ENCODE data around the gene PTTG1. TPM values are rescaled to one million over a fixed set of nuclear protein-coding genes. Genes with fewer than 3 reads are reported as not detected.

The PTTG1 gene
- total and polyA plus RNA-seq, 2 experiments from 2014 or later: 394 to 620 TPM

DNA sequence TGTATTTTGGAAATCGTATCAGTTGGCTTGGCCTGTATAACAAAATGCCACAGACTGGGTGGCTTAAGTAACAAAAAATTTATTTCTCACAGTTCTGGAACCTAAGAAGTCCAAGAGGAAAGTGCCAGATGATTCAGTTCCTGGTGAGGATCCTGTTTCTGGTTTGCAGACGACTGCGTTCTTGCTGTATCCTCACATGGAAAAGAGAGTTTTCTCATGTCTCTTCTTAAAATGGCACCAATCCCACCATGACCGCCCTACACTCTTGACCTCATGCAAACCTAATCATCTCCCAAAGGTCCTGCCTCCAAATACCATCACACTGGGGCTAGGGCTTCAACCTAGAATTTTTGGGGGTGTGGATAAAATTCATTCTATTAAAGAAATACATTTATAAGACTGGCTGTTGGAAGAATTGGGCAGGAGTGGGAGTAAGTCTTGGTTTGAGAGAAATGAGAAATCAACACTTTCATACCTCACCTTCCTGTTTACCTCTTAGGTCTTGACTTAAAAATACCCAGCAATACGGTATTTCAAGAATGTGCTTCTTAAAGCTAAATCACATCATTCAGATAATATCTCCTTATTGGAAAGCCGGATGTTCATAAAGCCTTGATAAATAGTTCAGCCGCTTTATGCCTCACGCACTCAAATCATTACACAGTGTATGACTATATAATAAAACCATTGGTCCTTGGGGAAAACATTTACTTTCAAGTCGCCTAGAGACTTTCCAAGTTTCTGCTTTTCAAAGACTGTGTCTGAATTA, 28.7 kb downstream of the PTTG1 start:
- no peaks in the 10 kb centered on the region for H3K4me1 ChIP-seq (ENCODE audit: insufficient read depth)
- H3K4me3 ChIP-seq: no peak overlapping the region
- DNase-seq (ENCODE audit: low spot score) (no peak), ATAC-seq (no peak)
- H3K4me2 ChIP-seq: no peak overlapping the region
- no peaks in the 10 kb centered on the region for H3K79me2 ChIP-seq (replicated peaks; ENCODE audit: insufficient read depth)
- no peaks in the 10 kb centered on the region for H3K36me3 ChIP-seq (ENCODE audit: insufficient read depth)
- H3K4me1 Mint-ChIP-seq: no peaks in the 10 kb centered on the region
- H4K20me1 ChIP-seq (replicated peaks; ENCODE audit: insufficient read depth): no peaks in the 10 kb centered on the region
- H3K9me3 Mint-ChIP-seq: no peaks in the 10 kb centered on the region; the same call in 1 of the 3 replicates
- no peaks in the 10 kb centered on the region for H3K27me3 Mint-ChIP-seq (ENCODE audit: insufficient read depth, low read depth, poor library complexity)
- no peak overlapping the region for H3K27ac Mint-ChIP-seq
- H3K27ac ChIP-seq (ENCODE audit: low read depth): no peak overlapping the region
- no peak overlapping the region for H2AFZ ChIP-seq
- H3K9me2 ChIP-seq (ENCODE audit: insufficient read depth): no peaks in the 10 kb centered on the region; the same call in 1 of the 2 replicates
- H3K36me3 Mint-ChIP-seq (ENCODE audit: low read depth): no peaks in the 10 kb centered on the region
- H3F3A ChIP-seq (replicated peaks; ENCODE audit: low read depth): no peaks in the 10 kb centered on the region
- TF ChIP-seq, protein P1, sequence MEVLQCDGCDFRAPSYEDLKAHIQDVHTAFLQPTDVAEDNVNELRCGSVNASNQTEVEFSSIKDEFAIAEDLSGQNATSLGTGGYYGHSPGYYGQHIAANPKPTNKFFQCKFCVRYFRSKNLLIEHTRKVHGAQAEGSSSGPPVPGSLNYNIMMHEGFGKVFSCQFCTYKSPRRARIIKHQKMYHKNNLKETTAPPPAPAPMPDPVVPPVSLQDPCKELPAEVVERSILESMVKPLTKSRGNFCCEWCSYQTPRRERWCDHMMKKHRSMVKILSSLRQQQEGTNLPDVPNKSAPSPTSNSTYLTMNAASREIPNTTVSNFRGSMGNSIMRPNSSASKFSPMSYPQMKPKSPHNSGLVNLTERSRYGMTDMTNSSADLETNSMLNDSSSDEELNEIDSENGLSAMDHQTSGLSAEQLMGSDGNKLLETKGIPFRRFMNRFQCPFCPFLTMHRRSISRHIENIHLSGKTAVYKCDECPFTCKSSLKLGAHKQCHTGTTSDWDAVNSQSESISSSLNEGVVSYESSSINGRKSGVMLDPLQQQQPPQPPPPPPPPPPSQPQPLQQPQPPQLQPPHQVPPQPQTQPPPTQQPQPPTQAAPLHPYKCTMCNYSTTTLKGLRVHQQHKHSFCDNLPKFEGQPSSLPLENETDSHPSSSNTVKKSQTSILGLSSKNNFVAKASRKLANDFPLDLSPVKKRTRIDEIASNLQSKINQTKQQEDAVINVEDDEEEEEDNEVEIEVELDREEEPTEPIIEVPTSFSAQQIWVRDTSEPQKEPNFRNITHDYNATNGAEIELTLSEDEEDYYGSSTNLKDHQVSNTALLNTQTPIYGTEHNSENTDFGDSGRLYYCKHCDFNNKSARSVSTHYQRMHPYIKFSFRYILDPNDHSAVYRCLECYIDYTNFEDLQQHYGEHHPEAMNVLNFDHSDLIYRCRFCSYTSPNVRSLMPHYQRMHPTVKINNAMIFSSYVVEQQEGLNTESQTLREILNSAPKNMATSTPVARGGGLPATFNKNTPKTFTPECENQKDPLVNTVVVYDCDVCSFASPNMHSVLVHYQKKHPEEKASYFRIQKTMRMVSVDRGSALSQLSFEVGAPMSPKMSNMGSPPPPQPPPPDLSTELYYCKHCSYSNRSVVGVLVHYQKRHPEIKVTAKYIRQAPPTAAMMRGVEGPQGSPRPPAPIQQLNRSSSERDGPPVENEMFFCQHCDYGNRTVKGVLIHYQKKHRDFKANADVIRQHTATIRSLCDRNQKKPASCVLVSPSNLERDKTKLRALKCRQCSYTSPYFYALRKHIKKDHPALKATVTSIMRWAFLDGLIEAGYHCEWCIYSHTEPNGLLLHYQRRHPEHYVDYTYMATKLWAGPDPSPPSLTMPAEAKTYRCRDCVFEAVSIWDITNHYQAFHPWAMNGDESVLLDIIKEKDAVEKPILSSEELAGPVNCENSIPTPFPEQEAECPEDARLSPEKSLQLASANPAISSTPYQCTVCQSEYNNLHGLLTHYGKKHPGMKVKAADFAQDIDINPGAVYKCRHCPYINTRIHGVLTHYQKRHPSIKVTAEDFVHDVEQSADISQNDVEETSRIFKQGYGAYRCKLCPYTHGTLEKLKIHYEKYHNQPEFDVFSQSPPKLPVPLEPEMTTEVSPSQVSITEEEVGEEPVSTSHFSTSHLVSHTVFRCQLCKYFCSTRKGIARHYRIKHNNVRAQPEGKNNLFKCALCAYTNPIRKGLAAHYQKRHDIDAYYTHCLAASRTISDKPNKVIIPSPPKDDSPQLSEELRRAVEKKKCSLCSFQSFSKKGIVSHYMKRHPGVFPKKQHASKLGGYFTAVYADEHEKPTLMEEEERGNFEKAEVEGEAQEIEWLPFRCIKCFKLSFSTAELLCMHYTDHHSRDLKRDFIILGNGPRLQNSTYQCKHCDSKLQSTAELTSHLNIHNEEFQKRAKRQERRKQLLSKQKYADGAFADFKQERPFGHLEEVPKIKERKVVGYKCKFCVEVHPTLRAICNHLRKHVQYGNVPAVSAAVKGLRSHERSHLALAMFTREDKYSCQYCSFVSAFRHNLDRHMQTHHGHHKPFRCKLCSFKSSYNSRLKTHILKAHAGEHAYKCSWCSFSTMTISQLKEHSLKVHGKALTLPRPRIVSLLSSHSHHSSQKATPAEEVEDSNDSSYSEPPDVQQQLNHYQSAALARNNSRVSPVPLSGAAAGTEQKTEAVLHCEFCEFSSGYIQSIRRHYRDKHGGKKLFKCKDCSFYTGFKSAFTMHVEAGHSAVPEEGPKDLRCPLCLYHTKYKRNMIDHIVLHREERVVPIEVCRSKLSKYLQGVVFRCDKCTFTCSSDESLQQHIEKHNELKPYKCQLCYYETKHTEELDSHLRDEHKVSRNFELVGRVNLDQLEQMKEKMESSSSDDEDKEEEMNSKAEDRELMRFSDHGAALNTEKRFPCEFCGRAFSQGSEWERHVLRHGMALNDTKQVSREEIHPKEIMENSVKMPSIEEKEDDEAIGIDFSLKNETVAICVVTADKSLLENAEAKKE (CRISPR knock-in tag; IDR thresholded peaks at IDR 0.05): no peak
- TF ChIP-seq CREB1 (CRISPR knock-in tag; IDR thresholded peaks at IDR 0.05; ENCODE audit: low read depth) (no peak), ZNF331 (CRISPR knock-in tag; IDR thresholded peaks at IDR 0.05; ENCODE audit: low read depth) (no peak), POLR2AphosphoS5 (IDR thresholded peaks at IDR 0.05; ENCODE audit: low read depth) (no peak), ZNF114 (CRISPR knock-in tag; IDR thresholded peaks at IDR 0.05) (no peak), EZH2phosphoT487 (IDR thresholded peaks at IDR 0.05; ENCODE audit: unreplicated experiment) (no peak), JUNB (IDR thresholded peaks at IDR 0.05; ENCODE audit: unreplicated experiment) (no peak), NANOG (IDR thresholded peaks at IDR 0.05; ENCODE audit: borderline replicate concordance) (no peak), EZH2 (IDR thresholded peaks at IDR 0.05; ENCODE audit: low read depth, unreplicated experiment) (no peak), STAT1 (IDR thresholded peaks at IDR 0.05; ENCODE audit: unreplicated experiment) (no peak)
- TF ChIP-seq, protein P2, sequence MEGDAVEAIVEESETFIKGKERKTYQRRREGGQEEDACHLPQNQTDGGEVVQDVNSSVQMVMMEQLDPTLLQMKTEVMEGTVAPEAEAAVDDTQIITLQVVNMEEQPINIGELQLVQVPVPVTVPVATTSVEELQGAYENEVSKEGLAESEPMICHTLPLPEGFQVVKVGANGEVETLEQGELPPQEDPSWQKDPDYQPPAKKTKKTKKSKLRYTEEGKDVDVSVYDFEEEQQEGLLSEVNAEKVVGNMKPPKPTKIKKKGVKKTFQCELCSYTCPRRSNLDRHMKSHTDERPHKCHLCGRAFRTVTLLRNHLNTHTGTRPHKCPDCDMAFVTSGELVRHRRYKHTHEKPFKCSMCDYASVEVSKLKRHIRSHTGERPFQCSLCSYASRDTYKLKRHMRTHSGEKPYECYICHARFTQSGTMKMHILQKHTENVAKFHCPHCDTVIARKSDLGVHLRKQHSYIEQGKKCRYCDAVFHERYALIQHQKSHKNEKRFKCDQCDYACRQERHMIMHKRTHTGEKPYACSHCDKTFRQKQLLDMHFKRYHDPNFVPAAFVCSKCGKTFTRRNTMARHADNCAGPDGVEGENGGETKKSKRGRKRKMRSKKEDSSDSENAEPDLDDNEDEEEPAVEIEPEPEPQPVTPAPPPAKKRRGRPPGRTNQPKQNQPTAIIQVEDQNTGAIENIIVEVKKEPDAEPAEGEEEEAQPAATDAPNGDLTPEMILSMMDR (conservative IDR thresholded peaks at IDR 0.05; ENCODE audit: low read depth in 2 of 2): no peak
- TF ChIP-seq, protein P3, sequence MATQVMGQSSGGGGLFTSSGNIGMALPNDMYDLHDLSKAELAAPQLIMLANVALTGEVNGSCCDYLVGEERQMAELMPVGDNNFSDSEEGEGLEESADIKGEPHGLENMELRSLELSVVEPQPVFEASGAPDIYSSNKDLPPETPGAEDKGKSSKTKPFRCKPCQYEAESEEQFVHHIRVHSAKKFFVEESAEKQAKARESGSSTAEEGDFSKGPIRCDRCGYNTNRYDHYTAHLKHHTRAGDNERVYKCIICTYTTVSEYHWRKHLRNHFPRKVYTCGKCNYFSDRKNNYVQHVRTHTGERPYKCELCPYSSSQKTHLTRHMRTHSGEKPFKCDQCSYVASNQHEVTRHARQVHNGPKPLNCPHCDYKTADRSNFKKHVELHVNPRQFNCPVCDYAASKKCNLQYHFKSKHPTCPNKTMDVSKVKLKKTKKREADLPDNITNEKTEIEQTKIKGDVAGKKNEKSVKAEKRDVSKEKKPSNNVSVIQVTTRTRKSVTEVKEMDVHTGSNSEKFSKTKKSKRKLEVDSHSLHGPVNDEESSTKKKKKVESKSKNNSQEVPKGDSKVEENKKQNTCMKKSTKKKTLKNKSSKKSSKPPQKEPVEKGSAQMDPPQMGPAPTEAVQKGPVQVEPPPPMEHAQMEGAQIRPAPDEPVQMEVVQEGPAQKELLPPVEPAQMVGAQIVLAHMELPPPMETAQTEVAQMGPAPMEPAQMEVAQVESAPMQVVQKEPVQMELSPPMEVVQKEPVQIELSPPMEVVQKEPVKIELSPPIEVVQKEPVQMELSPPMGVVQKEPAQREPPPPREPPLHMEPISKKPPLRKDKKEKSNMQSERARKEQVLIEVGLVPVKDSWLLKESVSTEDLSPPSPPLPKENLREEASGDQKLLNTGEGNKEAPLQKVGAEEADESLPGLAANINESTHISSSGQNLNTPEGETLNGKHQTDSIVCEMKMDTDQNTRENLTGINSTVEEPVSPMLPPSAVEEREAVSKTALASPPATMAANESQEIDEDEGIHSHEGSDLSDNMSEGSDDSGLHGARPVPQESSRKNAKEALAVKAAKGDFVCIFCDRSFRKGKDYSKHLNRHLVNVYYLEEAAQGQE (IDR thresholded peaks at IDR 0.05; ENCODE audit: unreplicated experiment): no peak
- TF ChIP-seq, protein P4, sequence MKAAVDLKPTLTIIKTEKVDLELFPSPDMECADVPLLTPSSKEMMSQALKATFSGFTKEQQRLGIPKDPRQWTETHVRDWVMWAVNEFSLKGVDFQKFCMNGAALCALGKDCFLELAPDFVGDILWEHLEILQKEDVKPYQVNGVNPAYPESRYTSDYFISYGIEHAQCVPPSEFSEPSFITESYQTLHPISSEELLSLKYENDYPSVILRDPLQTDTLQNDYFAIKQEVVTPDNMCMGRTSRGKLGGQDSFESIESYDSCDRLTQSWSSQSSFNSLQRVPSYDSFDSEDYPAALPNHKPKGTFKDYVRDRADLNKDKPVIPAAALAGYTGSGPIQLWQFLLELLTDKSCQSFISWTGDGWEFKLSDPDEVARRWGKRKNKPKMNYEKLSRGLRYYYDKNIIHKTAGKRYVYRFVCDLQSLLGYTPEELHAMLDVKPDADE (IDR thresholded peaks at IDR 0.05): no peak
- no peak overlapping the region for H3K4me3 Mint-ChIP-seq
- no peaks in the 10 kb centered on the region for H3K27me3 ChIP-seq (ENCODE audit: insufficient read depth)
